SU-DHL-6 (cell line): Measurements from ENCODE around the gene SLC1A3.

Experiments used
- H2AFZ ChIP-seq: fragments of 200-600 bp; sonication (generic); 2 replicates; pipeline ENCODE4 v1.6.1; 2014; ENCODE audit warnings: low read depth, mild to moderate bottlenecking, moderate library complexity, mixed read lengths, antibody characterized with exemption, low read length; ENCODE audit not compliant: severe bottlenecking
- H3F3A ChIP-seq: fragments of 200-600 bp; shearing (Covaris generic); 2 replicates; pipeline ENCODE4 v1.6.0; 2016; ENCODE audit warnings: antibody characterized with exemption, mild to moderate bottlenecking; ENCODE audit not compliant: insufficient read depth
- H3K27ac ChIP-seq: fragments of 200-600 bp; sonication (generic); 2 replicates; pipeline ENCODE4 v1.5.1; 2016; ENCODE audit warnings: low read depth, mild to moderate bottlenecking, low read length, moderate library complexity, mixed read lengths
- H3K27me3 ChIP-seq: fragments of 200-600 bp; sonication (generic), shearing (Covaris generic); 2 replicates; pipeline ENCODE4 v1.6.0; 2014; ENCODE audit warnings: mild to moderate bottlenecking, low read length
- H3K36me3 ChIP-seq: fragments of 200-600 bp; sonication (generic); 2 replicates; pipeline ENCODE4 v1.6.1; 2014; ENCODE audit warnings: mild to moderate bottlenecking, low read length, mixed read lengths
- H3K4me2 ChIP-seq: fragments of 300-600, 200-600 bp; shearing (Covaris generic), sonication (generic); 2 replicates; pipeline ENCODE4 v1.6.0; 2014; ENCODE audit warnings: low read length, low read depth, mild to moderate bottlenecking; ENCODE audit not compliant: poor library complexity, severe bottlenecking
- H3K4me3 ChIP-seq: fragments of 200-600 bp; sonication (generic); 2 replicates; pipeline ENCODE4 v1.5.1; 2014; ENCODE audit warnings: antibody characterized with exemption, low read length, mild to moderate bottlenecking, mixed read lengths; ENCODE audit not compliant: insufficient read depth, poor library complexity, severe bottlenecking
- H3K79me2 ChIP-seq: fragments of 200-600 bp; sonication (generic); 2 replicates; pipeline ENCODE4 v1.6.1; 2014; ENCODE audit warnings: mild to moderate bottlenecking, low read length, moderate library complexity; ENCODE audit not compliant: insufficient read depth
- H3K9ac ChIP-seq: fragments of 200-600 bp; sonication (generic); 2 replicates; pipeline ENCODE4 v1.7.0; 2014; ENCODE audit warnings: mild to moderate bottlenecking, low read length
- H3K9me2 ChIP-seq: fragments of 200-600 bp; sonication (generic); replicated peaks from 2 replicates; pipeline ENCODE4 v1.6.1; 2014; ENCODE audit warnings: low read length; ENCODE audit not compliant: insufficient read depth
- H3K9me3 ChIP-seq: fragments of 200-600 bp; sonication (generic); 2 replicates; pipeline ENCODE4 v1.6.1; 2014; ENCODE audit warnings: low read length, mixed read lengths; ENCODE audit not compliant: insufficient read depth
- H4K20me1 ChIP-seq: fragments of 200-600 bp; sonication (generic); 2 replicates; pipeline ENCODE4 v1.6.1; 2014; ENCODE audit warnings: low read depth, mild to moderate bottlenecking, antibody characterized with exemption, low read length, moderate library complexity, mixed read lengths
- EZH2phosphoT487 ChIP-seq: fragments of 200-600 bp; sonication (generic), shearing (Covaris generic); conservative IDR thresholded peaks from 2 replicates; pipeline ENCODE4 v1.6.1; 2018; ENCODE audit warnings: mild to moderate bottlenecking, antibody characterized with exemption, low read length, moderate library complexity, mixed read lengths
- TF ChIP-seq, protein P1 (sequence below): fragments of 200-600 bp; sonication (generic); IDR thresholded peaks from one replicate; pipeline ENCODE4 v1.5.1; 2017; ENCODE audit warnings: antibody characterized with exemption, mild to moderate bottlenecking, low read length, moderate library complexity; ENCODE audit not compliant: insufficient read depth, poor library complexity, severe bottlenecking

SLC1A3 gene

DNA sequence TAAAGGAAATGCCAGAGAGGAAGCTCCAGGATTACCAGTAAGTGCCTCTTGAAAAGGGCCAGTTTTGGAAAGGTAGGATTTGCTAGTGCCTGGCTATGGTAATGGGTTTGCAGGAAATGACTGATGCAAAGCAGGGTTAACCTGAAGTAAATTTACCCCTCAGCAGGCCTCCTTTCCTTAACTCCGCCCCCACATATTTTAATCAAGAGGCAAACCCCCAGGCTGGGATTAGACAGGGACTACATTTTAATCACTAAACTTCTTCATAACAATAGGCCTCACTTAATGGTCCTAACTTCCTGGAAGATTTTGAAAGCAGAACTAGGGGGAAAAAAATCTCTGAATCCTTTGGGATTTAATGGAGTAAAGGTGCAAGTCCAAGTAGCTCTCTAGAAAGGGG is 10.2 kb upstream of the SLC1A3 start:
- Histone ChIP-seq H3K9ac (no peak overlapping the region), H3K27me3 (no peaks in the 10 kb centered on the region), H3K79me2 (no peaks in the 10 kb centered on the region), H3K4me2 (no peak overlapping the region), H3K9me2 (no peaks in the 10 kb centered on the region), H3K27ac (no peak overlapping the region), H3K9me3 (no peaks in the 10 kb centered on the region), H3F3A (no peaks in the 10 kb centered on the region), H4K20me1 (no peaks in the 10 kb centered on the region), H3K4me3 (no peak overlapping the region), H2AFZ (no peak overlapping the region), H3K36me3 (no peaks in the 10 kb centered on the region)
- TF ChIP-seq EZH2phosphoT487 = no peak
- TF ChIP-seq, protein P1, sequence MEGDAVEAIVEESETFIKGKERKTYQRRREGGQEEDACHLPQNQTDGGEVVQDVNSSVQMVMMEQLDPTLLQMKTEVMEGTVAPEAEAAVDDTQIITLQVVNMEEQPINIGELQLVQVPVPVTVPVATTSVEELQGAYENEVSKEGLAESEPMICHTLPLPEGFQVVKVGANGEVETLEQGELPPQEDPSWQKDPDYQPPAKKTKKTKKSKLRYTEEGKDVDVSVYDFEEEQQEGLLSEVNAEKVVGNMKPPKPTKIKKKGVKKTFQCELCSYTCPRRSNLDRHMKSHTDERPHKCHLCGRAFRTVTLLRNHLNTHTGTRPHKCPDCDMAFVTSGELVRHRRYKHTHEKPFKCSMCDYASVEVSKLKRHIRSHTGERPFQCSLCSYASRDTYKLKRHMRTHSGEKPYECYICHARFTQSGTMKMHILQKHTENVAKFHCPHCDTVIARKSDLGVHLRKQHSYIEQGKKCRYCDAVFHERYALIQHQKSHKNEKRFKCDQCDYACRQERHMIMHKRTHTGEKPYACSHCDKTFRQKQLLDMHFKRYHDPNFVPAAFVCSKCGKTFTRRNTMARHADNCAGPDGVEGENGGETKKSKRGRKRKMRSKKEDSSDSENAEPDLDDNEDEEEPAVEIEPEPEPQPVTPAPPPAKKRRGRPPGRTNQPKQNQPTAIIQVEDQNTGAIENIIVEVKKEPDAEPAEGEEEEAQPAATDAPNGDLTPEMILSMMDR = no peak

DNA sequence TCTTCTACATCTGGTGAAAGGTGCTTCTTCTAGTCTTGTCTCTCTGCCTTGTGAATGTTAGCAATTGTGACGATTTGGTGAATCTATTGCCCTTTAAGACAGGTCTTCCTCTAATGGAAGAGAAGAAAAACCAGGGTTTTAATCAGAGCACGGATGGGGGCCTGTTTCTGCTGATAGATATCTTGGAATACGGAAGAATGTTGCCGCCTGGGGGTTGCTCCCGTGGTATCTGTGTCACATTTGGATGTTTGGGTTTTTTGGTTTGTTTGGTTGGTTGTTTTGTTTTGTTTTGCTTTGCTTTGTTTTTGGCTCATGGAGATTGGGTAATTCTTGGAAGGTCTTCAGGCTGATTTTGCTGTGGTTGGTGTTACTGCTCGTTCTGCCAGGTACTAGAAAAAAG is 9.7 kb upstream of the SLC1A3 start:
- H4K20me1 ChIP-seq = no peaks in the 10 kb centered on the region
- H3K9ac ChIP-seq = no peak overlapping the region
- H3K9me2 ChIP-seq = no peaks in the 10 kb centered on the region
- no peak overlapping the region for H3K27ac ChIP-seq
- TF ChIP-seq, protein P1 = no peak
- no peak for TF ChIP-seq EZH2phosphoT487
- no peaks in the 10 kb centered on the region for H3F3A ChIP-seq
- H3K4me3 ChIP-seq = no peak overlapping the region
- H3K9me3 ChIP-seq = no peaks in the 10 kb centered on the region
- H3K4me2 ChIP-seq = no peak overlapping the region
- no peaks in the 10 kb centered on the region for H3K27me3 ChIP-seq
- no peaks in the 10 kb centered on the region for H3K79me2 ChIP-seq
- H2AFZ ChIP-seq = no peak overlapping the region
- no peaks in the 10 kb centered on the region for H3K36me3 ChIP-seq

- H3K27me3 ChIP-seq = no peaks in the 10 kb centered on the region
- H3K79me2 ChIP-seq = no peaks in the 10 kb centered on the region
- H3K4me2 ChIP-seq = no peak overlapping the region
- no peaks in the 10 kb centered on the region for H3K9me3 ChIP-seq
- no peak overlapping the region for H2AFZ ChIP-seq
- H3K9me2 ChIP-seq = no peaks in the 10 kb centered on the region
- no peak overlapping the region for H3K9ac ChIP-seq
- no peaks in the 10 kb centered on the region for H3F3A ChIP-seq
- no peak overlapping the region for H3K27ac ChIP-seq
- H4K20me1 ChIP-seq = no peaks in the 10 kb centered on the region
- no peaks in the 10 kb centered on the region for H3K36me3 ChIP-seq
- H3K4me3 ChIP-seq = no peak overlapping the region
- TF ChIP-seq EZH2phosphoT487 = no peak
- TF ChIP-seq, protein P1 = no peak
Observed at GRCh38 chr5:36598045-36598444, 8.4 kb upstream of the SLC1A3 start.
